GM18909 (cell line): ENCODE data around the gene ZDHHC3.
"Not testable (repeated sequence)": the region's sequence is repeated elsewhere in the genome, so short reads cannot be mapped to it uniquely, and the experiment has no call there.

Experiments used
- ATAC-seq: cut with Tn5 transposase; IDR thresholded peaks from one replicate; pipeline ENCODE4 v1.9.1; 2021; ENCODE audit warnings: mild to moderate bottlenecking; ENCODE audit not compliant: unreplicated experiment, poor library complexity

The ZDHHC3 gene

DNA sequence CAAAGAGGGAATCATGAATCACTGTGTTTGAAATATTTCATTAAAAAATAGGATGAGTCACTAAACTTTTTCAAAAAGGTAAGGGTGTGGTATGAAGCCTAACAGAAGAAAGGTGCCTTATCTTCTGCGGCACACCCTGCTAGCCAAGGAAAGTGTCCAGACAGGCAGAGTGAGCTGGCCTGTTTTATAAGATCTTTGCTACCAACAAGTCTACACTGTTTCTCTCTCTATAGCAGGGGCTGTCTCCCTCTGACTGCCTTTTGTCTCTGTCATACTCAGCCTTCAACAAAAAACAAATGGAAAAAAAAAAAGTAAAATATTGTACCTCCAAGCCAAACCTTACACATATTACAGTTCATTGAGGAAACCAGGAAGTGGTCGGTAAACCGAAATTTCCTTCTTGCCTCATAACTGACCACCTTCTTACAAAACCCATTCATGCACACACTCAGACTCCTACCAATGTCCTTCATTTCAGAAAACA lies 9.1 kb downstream of the ZDHHC3 start:
- ATAC-seq = no peak

DNA sequence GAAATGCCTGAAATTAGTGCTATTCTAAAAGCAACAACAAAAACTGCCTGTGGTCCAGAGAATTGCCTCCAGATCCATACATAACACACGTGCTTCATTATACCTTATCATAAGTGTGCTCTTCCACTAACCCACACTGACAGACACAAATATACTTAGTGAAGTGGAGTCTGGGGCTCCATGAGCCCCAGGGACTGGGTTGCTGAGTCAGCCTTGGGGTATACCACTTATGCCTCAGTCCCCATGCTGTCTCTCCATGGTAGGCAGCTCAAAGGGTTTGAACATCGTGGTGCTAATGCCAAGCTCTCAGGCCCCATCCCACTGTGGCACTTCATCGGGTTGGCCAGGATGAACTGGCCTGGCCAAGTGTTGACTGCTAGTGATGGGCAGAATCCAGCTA lies 10.8 kb downstream of the ZDHHC3 start:
- no peak for ATAC-seq

DNA sequence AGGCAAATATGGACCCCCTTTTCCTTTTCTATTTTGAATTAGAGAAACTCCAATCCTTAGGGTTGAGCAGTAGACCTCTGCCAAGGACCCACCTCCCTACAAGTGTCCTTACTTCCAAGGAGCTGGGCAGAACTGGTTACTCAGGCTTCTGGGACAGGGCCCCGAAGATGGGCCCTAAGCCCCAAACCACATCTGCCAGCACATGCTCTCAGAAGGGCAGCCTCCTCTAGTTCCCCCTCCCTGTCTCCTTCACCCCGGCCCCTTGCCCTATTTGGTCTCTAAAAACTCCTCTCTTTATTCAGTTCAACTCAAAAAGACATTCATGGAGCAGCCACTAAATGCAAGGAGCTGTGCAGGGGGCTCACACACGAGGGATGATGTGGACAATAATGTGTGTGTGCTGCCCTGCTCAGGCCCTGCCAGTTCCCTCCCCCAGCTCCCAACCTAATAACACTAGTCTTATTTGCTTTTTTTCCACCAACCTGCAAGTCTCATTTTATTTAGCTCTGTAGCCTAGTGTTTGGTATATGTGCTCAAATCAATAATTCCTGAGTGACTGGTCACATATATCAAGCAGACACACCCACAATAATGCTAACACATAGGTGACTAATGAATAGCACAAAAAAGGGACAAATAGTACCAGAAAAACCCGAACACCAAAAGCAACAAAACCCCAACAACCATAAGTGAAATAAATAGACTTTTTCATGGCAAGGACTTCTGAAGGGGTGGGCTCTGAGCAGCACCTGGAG lies 12.2 kb downstream of the ZDHHC3 start:
- no peak for ATAC-seq

DNA sequence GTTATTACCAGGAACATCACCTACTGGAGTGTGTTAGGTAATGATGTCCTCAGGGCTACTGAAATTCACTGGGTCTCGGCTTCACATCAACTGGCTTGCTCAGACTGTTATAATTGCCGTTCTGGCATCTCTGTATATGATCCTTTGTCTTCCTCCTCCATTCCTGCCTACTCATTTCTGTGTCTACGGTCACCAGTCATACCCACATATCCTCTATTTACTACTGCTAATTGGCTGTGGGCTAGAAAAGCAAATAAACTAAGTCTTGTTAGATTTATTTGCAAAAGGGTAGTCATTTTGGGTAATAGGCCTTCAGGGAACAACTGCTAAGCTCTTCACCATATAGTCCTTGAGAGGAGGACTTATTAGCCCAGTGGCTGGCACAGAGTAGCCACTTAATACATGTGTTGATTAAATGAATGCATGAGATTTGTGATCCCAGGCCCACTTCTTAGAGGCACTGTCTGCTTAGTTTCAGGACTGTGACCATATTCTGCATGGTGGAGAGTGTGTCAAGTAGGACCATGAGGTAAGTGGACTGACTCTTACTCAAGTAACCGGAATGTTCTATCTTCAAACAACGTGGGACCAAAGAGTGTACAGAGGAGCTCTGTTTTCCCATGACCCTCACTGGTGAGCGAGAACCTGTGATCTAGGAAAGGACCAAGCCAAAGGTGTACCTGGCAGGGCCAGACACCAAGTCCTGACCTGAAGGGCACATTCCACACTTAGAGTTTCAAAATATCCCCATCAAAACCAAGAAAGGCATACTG lies 13.2 kb downstream of the ZDHHC3 start:
- no peak for ATAC-seq

DNA sequence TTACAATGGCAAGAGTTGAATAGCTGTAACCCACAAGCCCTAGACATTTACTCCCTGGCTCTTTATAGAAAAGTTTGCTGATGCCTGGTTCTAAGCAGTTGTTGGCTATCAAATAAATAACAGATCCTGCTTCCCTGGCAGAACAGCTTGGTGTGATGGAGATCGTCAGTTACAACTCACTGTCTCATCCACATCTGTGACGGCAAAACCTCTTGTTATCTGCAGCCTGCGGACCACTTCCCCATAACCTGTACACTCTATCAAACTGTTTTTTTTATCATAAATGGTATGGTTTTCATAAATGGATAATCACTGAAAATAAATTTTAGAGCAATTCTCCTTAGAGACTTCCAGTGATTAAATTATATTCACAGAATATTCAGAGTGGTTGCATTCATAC lies 14.1 kb downstream of the ZDHHC3 start:
- no peak for ATAC-seq

DNA sequence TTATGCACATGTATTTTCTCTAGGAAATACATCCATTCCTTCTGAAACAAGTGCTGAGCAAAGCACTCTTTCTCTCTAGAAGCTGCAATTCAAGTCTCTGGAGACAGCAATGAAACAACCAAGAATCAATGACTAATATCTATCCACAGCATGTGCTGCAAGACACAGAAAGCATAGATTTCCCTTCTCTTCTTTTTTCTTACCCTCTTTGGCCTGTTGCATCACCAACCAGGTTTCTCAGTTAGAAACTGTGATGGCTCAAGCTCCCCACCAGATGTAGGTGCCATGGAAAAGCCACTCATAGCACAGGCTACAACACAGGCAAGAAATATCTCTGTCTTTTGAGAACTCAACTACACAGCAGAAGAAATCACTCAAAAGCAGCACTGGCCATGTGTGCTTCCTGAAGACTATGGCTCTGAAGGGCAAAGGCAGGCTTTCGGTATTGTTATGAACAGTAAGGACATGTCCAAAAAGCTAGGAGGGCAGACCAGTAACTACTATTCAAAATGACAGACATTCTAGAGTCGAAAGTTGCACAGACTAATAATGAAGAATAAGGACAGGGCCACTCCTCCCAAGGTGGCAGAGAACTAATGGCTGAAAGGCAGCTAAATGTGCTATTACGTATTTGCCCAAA lies 15.5 kb downstream of the ZDHHC3 start:
- ATAC-seq = no peak

DNA sequence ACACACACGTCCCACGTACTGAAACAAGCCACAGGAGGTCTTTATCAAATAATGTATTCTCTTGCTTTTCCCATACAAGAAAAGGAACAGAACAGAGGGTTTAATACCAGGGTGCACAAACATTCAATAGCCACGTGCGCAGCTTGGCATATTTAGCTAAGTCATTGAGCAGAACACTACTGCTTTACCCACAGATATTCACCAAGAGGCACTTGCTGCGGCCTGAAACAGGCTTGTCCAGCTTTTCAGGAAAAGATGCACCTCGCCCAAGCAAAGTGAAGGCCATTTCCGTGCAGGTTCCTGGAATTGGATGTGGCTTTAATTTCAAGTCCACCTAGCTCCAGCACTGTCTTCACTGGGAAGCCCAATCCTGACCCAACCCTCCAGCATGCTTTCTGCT lies 17.6 kb downstream of the ZDHHC3 start:
- ATAC-seq = no peak

DNA sequence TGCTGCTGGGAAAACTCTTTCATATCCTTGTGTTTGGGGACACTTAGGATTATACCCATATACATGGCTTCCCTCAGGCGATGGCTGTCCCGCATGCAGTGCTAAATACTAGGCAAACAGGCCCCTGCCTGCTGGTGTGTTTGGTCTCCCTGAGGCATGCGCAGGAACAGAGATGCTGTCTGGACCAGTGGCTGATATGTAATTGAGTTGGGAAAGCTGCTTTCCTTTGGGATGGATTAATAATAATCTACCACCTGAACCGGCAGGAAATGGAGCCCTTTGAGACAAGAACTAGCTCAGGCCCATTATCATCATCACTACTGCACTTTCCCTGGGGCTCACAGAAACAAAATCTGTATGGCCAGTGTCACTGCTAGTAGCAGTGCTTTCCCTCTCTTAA lies 18.0 kb downstream of the ZDHHC3 start:
- ATAC-seq = no peak

DNA sequence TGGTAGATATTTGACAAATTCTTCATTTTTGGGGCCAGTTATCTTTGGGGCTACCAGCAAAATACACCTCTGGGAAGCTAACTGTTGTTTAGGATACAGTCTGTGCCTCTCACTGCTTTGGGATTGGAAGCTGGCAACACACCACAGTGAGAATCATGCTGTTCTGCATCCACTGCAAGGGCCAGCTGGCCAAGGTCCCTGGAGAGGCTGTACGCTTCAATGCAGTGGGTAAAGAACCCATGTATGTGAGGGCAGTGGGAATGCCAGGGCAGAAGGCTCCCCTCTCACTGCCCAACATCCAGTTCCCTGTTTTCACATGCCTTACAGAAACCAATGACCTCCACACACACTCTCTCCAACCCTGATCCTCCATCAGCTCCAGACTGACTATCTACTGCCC lies 20.1 kb downstream of the ZDHHC3 start:
- ATAC-seq = no peak

DNA sequence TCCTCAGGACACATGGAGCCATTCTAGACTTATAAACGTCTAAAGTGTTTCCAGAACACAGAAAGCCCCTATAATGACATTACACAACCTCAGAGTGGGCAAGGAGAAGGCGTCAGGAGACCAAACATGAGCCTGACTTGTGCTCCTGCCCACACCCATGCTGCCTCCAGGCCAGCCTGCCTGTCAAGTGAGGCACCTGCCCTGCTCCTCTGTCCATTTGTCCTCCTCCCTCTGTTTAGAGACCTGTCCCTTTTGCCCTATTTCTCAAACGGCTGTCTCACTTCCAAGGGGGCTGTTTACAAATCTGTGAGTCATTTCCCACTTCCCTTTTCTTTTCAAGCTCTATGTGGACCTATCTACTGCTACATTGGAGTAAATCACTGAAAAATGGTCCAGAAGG lies 21.0 kb downstream of the ZDHHC3 start:
- peak; percentile 53 for ATAC-seq

DNA sequence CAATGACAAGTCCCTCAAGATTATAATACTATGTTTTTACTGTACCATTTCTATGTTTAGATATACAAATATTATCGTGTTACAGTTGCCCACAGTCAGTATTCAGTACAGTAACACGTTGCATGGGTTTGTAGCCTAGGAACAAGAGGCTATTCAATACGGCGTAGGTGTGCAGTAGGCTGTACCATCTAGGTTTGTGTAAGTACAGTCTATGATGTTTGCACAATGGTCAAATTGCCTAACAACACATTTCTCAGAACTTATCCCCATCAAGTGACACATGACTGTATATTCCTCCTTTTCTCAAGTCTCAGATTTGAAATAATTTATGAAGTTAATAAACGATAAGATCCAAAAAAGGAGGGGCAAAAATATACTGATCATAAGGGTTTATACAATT lies 21.7 kb downstream of the ZDHHC3 start:
- ATAC-seq = no peak

DNA sequence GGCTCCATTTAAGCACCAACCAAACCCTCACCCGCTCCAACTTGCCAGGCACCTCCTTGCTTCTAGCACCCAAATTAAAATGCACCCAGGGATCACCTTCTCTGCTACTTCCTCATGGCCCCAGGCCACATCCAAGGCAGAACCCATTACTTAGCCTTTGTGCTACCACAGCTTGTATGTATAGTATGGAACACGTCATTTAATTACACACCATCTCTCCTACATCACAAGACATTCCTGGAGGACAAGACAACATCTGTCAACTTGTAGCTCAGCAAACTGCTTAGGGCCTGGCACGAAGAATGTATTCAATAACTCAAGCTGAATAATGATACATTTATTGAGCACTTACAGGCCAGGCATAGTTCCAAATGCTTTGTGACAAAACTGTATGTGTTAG lies 23.3 kb downstream of the ZDHHC3 start:
- ATAC-seq = no peak

DNA sequence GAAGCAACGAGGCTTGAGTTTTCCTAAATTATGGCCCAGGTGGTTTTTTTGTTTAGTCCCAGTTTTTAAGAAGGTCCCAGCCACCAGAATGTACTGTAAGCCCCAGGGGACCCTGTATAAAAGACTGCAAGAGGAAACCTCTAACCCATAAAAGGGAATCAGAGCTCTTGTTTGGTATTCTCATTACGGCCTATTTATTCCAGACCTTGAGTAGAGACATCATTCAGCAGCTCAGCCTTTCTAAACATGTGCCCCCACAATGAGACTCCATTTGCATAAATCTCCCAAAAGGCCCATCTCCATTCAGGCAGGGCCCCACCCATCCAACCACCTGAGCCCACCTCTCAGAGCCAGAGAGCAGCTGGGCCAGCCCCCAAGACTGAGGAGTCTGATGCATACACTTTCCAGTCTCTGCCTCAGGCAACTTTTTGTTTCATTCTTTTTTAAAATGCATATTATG lies 25.7 kb downstream of the ZDHHC3 start:
- ATAC-seq = no peak

DNA sequence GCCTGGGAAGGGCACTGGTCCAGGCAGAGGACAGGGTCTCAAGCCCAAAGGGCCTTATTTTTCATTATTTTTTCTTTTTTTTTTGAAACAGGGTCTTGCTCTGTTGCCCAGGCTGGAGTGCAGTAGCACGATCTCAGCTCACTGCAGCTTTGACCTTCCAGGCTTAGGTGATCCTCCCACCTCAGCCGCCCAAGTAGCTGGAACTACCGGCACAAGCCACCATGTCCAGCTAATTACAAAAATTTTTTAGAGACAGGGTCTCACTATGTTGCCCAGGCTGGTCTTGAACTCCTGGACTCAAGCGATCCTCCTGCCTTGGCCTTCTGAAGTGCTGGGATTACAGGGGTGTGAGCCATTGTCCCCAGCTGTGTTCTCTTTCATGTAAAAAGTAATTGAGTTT lies 26.2 kb downstream of the ZDHHC3 start:
- ATAC-seq = not testable (repeated sequence)

DNA sequence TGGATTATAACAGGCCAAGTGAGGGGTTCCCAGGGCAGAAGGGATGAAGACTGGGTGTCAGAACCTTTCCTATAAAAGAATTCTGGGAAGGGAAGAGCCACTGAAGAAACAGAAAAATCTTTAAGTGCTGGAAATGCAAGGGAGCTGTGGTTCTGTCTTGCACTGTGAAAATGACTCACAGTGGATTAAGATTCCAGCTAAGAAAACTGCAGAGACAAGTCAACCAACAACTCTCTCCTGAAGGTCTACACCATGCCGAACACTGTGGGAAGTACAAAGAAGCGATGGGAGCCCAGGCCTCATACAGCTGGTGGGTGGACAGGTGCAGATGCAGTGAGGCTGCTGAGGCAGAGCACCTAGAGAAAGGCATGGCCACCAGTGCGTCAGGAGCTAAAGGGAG lies 27.7 kb downstream of the ZDHHC3 start:
- ATAC-seq = no peak

DNA sequence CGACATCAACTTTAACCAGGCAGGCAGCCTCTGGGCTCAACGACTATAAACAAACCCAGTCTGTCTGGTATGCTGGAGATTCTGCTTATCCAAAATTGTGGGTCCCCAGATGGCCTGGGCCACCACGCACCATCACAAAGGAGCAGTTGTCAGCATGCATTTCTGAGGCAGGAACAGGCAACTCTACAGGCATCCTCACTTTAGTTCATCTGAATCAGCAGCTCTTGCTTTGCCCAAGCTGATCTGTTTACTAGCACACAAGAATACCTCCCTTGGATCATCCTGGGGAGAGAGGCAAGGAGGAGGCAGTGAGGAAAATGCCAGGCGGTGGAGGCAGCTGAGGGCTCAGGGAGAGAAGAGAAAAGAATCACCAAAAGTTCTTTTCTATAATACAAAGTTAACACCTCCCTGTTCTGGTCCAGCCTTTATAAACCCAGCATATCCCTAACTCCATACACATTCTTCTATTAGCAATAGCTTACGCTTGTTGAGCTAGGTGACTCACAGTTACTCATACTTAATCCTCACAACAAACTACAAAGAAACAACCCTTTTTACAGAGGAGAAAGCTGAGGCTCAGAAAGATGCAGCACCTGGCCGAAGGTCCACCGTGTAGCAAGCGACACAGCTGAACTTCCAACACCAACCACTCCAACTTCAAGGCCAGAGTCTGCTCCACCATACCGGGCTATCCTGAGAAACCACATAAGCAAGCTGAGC lies 33.6 kb downstream of the ZDHHC3 start:
- ATAC-seq = no peak

DNA sequence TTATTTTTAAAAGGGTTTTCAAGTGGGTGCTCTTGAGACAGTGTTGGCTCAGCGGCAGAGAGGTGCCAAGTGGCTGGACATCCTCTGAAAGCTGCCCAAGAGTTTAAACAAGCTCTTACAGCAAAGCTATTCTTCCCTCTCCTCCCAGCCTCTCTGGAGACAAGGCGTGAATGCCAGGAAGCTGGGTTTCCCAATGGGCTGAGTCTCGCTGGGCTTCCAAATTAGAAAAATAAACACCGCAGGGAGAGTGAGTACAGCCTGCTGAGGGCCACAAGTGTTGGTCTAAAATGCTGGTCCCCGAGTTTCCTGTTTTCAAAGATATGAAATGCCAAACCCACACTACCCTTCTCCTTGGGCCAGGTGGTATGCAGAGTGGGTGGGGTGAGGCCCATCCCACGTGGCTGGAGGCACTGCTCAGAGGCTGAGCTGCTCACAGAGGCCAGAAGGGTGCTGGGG lies 36.4 kb downstream of the ZDHHC3 start:
- no peak for ATAC-seq

DNA sequence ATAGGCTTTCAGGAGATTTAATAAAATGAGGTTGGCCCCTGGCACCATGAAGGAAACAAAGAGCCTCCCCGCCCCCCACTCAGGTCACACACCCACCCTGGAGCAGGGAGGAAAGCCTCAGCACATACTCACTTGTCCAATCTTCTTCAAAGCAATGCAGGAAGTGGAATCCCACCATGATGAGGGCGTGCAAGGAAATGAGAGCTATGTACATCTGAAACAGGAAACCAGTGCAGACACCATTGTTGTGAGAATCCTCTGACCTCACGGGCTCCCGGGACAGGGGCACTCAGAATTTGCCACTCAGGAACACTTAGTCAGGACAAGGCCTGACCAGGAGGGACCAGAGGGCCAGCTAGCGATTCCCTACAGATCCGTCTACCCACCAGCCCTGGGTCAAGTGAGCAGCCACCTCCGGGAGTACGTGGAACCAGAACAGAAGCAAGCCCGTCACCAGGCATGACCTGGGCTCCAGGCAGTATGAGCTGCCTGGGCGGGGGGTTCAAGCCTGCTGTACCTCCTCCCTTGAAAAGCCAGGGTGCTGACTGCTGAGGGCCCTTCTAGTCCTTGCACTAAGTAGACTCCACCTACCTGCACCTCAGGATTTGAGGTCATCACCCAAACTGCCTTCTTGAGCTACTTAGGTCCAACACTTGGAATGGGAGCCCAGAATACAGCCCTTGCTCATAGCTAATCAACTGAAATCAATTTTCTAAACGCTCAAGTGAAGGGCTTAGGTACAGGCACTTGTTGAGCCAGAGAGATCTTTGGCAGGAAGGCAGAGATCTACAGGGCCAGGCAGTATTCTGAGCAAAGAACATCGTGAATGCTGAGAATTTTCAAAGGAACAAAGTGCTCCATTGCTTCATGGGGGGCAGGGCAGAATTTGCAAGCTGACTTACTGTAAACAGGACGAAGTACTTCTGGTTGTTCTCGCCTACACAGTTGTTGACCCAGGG lies 42.7 kb downstream of the ZDHHC3 start:
- no peak for ATAC-seq

DNA sequence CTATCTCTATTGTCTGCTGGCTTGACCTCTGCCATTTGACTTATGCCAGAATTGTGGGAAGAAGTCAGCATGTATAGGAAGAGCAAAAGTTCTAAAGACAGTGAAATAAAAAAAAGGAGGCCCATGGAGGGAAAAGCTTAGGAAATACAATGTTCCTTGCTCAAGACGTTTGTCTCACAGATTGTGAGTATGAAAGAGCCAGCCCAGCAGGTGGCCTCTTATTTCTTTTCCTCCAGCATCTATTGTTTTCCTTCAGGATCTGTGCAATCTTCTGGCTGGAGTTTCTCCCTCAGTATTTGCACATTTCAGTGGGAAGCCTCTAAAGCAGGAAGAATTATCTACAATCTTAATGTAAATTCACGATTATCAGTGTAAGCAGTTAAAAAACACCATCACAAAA lies 43.7 kb downstream of the ZDHHC3 start:
- ATAC-seq = no peak
